Right lobe of liver (tissue), 4 donors: Measurements from ENCODE around the gene SNX8.

Experiments used
- CTCF ChIP-seq, 4 donors: fragments of 200-600 bp in 3 of 4; fragments of 450-650 bp in 1 of 4; IDR thresholded peaks; one replicate each; pipeline versions ENCODE4 v1.5.1 to v1.8.0; 2016 to 2022; ENCODE audit warnings: antibody characterized with exemption in 4 of 4, mild to moderate bottlenecking in 2 of 4
- POLR2A ChIP-seq: fragments of 450-650 bp; IDR thresholded peaks from one replicate; pipeline ENCODE4 v1.6.1; 2017; ENCODE audit warnings: antibody characterized with exemption, mild to moderate bottlenecking
- donor health status: DM: no; HTN: no; CAD: no.
- donor health status: DM: no; HTN: no; CAD: no.
- donor health status: DM: no; HTN: yes; CAD: no.

- TF ChIP-seq POLR2A (no peak), CTCF (IDR thresholded peaks at IDR 0.05) (no peak)
Measured at GRCh38 chr7:2263176-2263575, 51.1 kb downstream of the SNX8 start.
